T47D (cell line): Measurements from ENCODE around the gene BBLN.

Experiments used
- DNase-seq, 2 experiments: peaks; one replicate each; pipeline versions ENCODE4 v3.0.0 to v3.0.0-alpha.2; 2011 to 2012; ENCODE audit warnings: low read depth in 1 of 2, low spot score in 1 of 2
- JUND ChIP-seq: IDR thresholded peaks from 2 replicates; pipeline ENCODE4 v1.6.1; 2012; ENCODE audit warnings: low read depth
- in situ Hi-C: cut with HindIII; loops from 2 replicates; pipeline ENCODE4 v1.10.0; 2016; ENCODE audit warnings: low sequenced_read_pairs, low pct_unique_long_range_greater_than_20kb

BBLN gene

DNA sequence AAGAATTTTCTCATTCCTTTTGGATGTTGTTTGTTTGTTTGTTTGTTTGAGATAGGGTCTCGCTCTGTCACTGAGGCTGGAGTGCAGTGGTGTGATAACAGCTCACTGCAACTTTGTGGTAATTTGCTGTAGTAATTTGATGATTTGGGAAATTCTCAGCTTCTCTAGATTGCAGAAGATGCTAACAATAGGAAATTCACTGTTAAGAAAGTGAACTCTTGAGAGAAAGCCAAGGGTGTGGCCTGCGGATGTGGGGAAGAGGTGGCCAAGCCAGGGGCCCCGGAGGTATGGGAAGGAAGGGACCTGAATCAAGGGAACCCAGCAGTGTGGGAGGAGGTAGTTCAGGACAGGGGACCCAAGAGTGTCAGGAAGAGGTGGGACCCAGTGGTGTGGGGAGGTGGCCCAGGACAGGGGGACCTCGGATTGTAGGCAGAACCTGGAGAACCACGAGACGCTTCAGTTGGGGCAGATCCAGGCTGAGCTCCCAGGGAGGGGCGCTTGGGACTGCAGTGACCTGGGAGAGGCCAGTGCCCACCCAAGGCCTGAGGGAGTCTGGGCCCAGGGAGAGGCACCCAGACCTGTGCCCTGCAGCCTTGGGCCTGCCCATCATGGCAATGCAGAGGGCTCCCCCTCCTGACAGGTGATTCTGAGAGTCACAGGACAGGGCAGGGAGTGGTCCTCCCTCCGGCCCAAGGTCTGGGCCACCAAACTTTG is 16.4 kb upstream of the BBLN start:
- in situ Hi-C loops: no loop called here
- no peak for DNase-seq
- no peak for TF ChIP-seq JUND

DNA sequence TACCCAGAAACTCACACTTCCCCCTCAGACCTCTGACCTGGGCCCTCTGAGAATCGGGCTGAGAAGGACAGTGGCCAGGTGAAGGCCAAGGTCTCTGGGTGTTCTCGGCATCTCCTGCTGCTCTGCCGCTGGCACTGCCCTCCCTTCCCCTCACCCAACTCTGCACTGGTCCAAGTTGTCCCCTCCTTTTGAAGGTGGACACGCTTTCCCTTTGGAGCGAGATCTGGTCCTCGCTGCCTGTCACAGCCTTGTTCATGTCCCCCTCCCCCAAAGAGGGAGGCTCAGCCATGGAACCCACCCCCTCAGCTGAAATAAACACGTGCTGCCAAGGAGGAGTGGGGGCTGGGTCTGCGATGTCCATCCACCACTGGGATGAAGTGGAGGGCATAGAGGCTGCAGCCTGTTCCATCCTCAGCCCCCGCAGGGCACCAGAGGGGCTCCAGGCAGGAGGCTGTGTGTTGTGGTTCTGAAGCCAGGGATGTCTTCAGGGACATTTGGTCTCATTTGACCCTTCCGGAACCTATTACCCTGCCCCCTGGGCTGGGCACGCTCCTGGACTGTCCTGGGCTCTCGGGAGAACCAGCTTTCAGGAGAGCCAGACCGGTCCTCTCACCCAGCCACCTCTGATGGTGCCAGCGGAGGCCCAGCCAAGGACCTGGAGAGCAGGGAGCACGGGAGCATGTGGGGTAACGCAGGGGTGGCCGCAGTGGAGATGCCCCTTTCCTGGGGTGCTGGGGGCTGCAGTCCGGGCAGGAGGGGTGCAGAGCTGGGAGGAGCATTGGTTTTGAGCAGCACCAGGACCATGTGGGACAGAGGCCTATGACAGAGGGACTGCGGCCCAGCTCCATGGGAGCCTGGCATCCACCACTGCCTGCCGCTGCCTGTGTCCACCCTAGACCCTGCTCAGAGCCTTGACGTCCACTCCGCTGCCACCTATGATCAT is 15.6 kb upstream of the BBLN start:
- DNase-seq: no peak
- in situ Hi-C loops: no loop called here
- TF ChIP-seq JUND: no peak

DNA sequence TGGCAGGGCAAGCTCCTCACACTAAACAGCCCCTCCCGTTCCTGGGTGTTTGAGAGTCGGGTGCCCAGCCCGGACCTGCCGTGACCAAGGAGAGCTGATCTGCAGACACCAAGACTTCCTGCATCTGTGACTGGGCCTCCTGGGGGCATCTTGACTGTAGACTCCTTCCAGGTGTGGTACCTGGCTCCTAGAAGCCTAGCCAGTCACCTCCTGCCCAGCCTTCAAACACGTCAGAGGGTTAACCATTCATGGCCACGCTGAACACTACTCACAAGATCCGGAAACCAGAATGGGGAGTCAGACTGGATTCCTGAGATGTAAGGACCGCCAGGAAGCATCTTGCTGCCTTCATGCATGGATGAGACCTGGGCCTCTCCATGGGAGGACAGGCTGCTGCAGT is 14.5 kb upstream of the BBLN start:
- peak; percentile 81 to 95 for DNase-seq
- in situ Hi-C loops: no loop called here

DNA sequence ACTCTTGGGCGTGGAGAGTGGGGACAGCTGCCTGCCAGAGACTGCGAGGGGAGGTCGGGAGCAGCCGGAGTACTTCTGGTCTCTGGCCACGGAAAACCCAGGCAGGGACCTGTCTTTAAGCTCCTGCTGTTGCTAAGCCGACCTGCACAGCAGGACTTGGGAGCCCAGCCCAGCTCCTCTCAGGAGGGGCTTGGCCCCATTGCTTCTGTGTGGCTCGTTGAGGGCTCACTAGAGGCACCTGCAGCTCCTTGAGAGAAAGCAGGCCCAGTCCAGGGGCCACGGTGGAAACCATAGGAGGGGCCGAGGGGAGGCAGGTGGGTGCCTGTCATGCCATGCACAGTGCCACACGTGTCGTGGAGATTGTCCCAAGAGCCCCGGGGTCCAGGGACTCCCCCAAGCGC is 14.1 kb upstream of the BBLN start:
- in situ Hi-C loops: no loop called here
- no peak for TF ChIP-seq JUND
- no peak for DNase-seq

More for the DNA sequence above, 14.5 kb upstream of the BBLN start:
- TF ChIP-seq JUND: no peak

- DNase-seq: no peak
- in situ Hi-C loops: no loop called here
- no peak for TF ChIP-seq JUND
Observed at GRCh38 chr9:128146591-128147120, 13.4 kb upstream of the BBLN start.

GRCh38 chr9:128148509-128149000 is 11.5 kb upstream of the BBLN start:
- DNase-seq: no peak
- in situ Hi-C loops: no loop called here
- no peak for TF ChIP-seq JUND

DNA sequence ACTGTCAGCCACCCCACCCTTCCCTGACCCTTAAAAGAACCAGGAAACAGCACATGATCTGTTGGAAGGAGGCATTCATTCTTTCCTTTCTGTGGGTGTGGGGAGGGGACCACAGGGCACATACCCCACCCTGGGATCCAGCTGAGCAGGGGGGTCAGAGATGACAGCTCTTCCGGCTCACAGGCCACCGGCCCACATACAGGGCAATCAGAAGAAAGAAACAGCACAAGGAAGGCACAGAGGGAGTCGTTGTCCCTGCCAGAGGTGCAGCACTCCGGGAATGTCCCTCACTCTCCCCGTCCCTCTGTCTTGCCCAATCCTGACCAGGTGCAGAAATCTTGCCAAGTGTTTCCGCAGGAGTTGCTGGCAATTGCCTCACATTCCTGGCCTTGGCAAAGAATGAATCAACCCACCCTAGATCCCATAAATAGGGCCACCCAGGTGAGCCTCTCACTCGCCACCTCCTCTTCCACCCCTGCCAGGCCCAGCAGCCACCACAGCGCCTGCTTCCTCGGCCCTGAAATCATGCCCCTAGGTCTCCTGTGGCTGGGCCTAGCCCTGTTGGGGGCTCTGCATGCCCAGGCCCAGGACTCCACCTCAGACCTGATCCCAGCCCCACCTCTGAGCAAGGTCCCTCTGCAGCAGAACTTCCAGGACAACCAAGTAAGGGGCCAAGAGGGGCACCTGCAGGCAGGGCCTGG is 10.9 kb upstream of the BBLN start, which contains the start of gene LCN2:
Gene LCN2 (plus strand): TSS at position 453 of the 701 bp plus-strand sequence. CDS start 73 bp downstream, at position 526.
- TF ChIP-seq JUND: no peak
- DNase-seq: peak in 1 of 2 experiments; percentile 81
- in situ Hi-C loops: no loop called here

DNA sequence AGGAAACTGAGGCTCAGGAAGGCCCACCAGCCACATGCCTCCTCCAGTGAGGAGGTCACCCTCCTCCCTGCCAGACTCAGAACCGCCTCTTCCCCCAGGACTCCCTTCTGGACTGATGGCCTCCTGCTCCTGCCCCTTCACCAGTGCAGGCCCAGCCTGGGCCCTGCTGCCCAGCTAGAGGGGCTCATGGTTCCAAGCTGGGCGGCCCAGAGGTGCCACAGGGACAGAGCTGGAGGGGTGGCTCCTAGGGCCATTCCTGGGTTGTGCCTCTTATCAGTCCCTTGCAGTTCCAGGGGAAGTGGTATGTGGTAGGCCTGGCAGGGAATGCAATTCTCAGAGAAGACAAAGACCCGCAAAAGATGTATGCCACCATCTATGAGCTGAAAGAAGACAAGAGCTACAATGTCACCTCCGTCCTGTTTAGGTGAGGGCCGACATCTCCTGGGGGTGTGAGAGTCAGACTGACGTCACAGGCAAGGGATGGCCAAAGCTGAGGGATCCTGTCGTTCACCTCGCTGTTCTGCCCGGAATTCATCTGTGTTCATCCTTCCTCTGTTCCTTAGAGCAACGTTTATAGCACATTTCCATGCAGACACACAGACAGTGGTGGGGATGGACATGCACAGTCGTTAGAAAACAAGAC is 10.0 kb upstream of the BBLN start:
- TF ChIP-seq JUND: no peak
- DNase-seq: no peak
- in situ Hi-C loops: no loop called here

GRCh38 chr9:128150594-128151308 is 9.3 kb upstream of the BBLN start:
- TF ChIP-seq JUND: no peak
- in situ Hi-C loops: no loop called here
- no peak for DNase-seq

GRCh38 chr9:128151309-128152132 is 8.5 kb upstream of the BBLN start:
- DNase-seq: no peak
- in situ Hi-C loops: no loop called here
- TF ChIP-seq JUND: no peak
